Astrocyte of the cerebellum (primary cell): Measurements from ENCODE around the gene LGALS7.

Experiments
- DNase-seq: peaks from one replicate; pipeline ENCODE4 v3.0.0-alpha.2; 2011; ENCODE audit warnings: low read depth
- H3K4me3 ChIP-seq: 2 replicates; pipeline ENCODE4 v1.5.1; 2011; ENCODE audit warnings: mild to moderate bottlenecking, low read depth, low read length, moderate library complexity
- CTCF ChIP-seq: IDR thresholded peaks from 2 replicates; pipeline ENCODE4 v1.5.1; 2012; ENCODE audit warnings: low read length, low read depth, moderate library complexity, mild to moderate bottlenecking; ENCODE audit errors: missing control alignments
- in situ Hi-C: cut with HindIII; loops from 2 replicates; pipeline ENCODE4 v1.10.0; 2017; ENCODE audit warnings: low sequenced_read_pairs

The LGALS7 gene

DNA sequence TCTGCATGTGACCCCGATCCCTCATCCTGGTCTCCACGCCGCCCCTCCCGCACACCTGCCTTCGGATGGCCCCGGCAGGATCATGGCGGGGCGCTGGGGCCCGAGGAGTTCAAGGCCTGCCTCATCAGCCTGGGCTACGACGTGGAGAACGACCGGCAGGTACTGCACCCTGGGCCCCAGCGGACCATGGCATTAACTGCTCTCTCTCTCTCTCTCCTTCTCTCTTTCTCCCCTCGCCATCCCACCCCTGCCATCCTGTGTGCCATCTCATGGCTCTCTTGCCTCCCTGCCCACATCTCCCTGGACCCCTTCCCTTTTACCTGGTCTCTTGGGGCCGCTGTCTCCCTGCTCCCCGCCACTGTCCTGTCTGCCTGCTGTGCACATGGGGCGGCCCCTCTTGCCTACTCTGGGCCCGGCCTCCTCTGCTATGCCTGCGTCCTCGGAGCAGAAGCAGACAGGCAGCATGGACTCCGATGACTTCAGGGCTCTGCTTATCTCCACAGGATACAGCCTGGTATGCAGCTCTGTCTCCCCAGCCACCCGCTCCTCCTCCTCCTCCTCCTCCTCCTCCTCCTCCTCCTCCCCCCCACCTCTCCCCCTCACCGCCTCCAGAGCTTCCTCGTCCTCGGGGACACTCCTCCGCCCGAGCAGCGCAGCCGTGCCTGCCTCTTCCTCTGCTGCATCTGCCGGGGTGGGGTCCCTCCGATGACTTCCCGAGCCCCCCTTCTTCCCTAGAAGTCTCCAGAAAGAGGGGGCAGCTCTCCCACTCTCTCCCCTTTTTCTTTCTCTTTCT is 45.3 kb downstream of the LGALS7 start:
- TF ChIP-seq CTCF, result no peak
- DNase-seq, result no peak
- in situ Hi-C loops, result no loop called here
- H3K4me3 ChIP-seq, result no peak overlapping the region

DNA sequence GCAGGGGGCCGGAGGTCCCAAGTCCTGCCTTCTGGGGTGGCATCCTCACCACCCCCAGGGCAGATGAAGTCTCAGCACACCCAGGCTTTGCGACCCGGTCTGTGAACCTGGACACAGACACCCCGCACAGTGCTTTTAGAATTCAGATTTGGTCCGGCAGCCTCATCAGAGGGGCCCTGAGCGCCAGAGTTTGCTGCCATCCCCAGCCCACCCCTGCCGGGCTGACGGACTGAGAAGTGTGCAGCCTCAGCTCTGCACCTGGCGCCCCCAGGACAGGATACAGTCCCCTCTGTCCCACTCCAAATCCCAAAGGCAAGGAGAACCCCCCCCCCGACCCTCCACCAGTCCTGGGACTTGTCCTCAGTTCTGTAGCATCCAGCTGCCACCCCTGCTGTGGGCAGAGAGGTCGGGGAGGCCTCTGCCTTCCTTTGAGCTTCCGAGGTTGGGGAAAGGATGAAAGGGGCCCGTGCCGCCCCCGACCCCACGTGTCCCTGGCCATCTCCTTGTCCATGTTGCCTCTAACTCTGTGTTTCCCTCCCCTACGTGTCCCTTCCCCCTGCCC is 45.9 kb downstream of the LGALS7 start:
- no peak for TF ChIP-seq CTCF
- DNase-seq, result no peak
- H3K4me3 ChIP-seq, result no peak overlapping the region
- in situ Hi-C loops, result no loop called here

DNA sequence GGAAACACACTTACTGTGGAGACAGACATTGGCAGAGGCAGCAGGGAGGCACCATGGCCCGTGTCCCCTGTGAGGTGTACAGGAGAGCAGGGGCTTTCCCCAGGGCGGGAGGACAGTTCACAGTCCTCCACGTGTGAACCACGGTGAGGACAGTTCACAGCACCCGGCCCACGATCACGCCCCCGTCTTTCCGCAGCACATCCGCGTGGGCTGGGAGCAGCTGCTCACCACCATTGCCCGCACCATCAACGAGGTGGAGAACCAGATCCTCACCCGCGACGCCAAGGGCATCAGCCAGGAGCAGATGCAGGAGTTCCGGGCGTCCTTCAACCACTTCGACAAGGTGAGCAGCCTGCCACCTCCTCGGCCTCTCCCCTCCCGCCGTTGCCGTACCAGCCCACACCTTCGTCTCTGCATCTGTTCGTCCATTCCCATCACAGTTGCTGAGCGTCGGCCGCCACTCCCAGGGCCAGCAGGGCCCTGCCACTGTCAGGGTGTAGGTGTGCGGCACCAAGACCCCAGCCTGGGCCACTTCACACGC is 46.5 kb downstream of the LGALS7 start:
- no peak for DNase-seq
- no peak for TF ChIP-seq CTCF
- in situ Hi-C loops, result no loop called here
- no peak overlapping the region for H3K4me3 ChIP-seq

DNA sequence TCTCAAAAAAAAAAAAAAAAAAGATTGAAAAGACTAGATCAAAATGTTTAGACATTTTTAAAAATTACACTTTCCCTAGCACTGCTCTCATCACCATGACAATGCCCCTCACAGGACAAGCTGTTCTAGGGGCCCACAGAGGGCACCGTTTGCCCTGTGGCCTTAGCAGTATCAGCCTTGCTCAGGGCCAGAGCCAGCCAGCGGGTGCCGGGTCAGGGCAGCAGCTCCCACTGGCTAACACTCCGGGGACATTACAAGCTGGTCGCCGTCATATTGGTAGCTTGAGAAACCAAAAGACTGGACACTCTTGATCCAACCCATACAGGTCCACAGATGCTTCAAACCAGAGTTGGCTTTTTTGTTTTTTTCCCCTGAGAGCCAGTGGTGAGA is 47.0 kb downstream of the LGALS7 start:
- in situ Hi-C loops, result no loop called here
- no peak for TF ChIP-seq CTCF
- H3K4me3 ChIP-seq, result no peak overlapping the region
- DNase-seq, result no peak

DNA sequence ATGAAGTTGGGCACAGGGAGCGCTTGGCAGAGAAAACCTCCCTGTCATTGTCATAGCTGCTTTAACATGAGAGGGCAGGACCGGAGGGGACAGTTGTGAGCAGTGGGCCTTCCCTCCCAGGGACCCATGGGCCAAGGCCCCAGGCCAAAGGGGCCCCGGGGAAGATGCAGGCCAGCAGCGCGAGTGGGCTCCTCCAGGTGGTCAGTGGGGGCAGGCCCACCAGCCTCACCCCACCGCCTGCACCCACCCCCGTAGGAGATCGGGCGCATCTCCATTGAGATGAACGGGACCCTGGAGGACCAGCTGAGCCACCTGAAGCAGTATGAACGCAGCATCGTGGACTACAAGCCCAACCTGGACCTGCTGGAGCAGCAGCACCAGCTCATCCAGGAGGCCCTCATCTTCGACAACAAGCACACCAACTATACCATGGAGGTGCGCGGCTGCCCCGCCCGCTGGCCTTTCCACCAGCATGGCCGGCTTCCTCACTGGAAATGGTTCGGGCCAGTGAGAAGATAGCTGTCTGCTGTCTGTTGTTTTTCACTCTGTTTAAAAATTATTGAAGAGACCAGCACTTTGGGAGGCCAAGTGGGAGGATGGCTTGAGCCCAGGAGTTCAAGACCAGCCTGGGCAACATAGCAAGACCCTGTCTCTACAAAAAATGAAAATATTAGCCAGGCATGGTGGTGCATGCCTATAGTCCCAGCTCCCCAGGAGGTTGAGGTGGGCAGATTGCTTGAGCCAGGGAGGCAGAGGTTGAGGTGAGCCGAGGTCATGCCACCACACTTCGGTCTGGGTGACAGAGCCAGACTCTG is 47.6 kb downstream of the LGALS7 start:
- H3K4me3 ChIP-seq, result no peak overlapping the region
- no peak for DNase-seq
- TF ChIP-seq CTCF, result no peak
- in situ Hi-C loops, result no loop called here

DNA sequence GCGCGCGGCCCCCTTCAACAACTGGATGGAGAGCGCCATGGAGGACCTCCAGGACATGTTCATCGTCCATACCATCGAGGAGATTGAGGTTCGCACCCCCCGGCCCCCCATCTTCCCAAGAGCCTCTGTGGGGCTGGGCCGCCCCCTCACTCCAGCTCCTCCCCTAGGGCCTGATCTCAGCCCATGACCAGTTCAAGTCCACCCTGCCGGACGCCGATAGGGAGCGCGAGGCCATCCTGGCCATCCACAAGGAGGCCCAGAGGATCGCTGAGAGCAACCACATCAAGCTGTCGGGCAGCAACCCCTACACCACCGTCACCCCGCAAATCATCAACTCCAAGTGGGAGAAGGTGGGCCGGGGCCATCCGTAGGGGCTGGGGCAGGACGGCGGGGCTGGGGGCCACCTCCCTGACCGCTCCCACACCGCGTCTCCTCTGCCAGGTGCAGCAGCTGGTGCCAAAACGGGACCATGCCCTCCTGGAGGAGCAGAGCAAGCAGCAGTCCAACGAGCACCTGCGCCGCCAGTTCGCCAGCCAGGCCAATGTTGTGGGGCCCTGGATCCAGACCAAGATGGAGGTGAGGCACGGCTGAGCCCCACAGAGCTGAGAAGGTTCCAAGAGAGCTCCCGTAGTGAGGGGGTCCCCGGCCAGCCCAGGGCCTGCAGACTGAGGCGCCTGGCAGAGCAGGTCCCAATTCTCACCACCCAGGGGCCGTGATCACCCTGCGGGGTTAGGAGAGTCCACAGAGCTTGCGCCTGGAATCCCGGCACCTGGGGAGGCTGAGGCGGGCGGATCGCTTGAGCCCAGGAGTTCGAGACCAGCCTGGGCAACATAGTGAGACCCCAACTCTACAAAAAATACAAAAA is 49.1 kb downstream of the LGALS7 start:
- in situ Hi-C loops, result no loop called here
- no peak overlapping the region for H3K4me3 ChIP-seq
- TF ChIP-seq CTCF, result no peak
- no peak for DNase-seq
